ENCODE results near the gene CD99L2. TPM values are rescaled to one million over a fixed set of nuclear protein-coding genes. Genes with fewer than 3 reads are reported as not detected.

CD99L2 gene
- total RNA-seq, 6 experiments from 2014 or later: 25.5 to 53.6 (median 33.0) TPM

- peak; percentile 6 to 31 (median 12) for ATAC-seq
- Histone ChIP-seq H3K27ac (no peak overlapping the region), H3K27me3 (no peaks in the 10 kb centered on the region), H3K4me3 (no peak overlapping the region), H3K9me3 (no peaks in the 10 kb centered on the region), H3K36me3 (no peaks in the 10 kb centered on the region), H3K4me1 (no peaks in the 10 kb centered on the region)
- DNase-seq: no peak
- intact Hi-C loops (cut with DNase I): no loop called here
- 100% methylated on average over 4 of the region's 9 CpGs for WGBS (ENCODE audit: insufficient coverage, low coverage, low lambda C conversion rate, missing lambda C conversion rate)
- TF ChIP-seq CTCF (IDR thresholded peaks at IDR 0.05): no peak
- no peak for TF ChIP-seq POLR2A (IDR thresholded peaks at IDR 0.05)
These were observed 131.4 kb downstream of the CD99L2 start for GRCh38 chrX:150767045-150767395.

DNA sequence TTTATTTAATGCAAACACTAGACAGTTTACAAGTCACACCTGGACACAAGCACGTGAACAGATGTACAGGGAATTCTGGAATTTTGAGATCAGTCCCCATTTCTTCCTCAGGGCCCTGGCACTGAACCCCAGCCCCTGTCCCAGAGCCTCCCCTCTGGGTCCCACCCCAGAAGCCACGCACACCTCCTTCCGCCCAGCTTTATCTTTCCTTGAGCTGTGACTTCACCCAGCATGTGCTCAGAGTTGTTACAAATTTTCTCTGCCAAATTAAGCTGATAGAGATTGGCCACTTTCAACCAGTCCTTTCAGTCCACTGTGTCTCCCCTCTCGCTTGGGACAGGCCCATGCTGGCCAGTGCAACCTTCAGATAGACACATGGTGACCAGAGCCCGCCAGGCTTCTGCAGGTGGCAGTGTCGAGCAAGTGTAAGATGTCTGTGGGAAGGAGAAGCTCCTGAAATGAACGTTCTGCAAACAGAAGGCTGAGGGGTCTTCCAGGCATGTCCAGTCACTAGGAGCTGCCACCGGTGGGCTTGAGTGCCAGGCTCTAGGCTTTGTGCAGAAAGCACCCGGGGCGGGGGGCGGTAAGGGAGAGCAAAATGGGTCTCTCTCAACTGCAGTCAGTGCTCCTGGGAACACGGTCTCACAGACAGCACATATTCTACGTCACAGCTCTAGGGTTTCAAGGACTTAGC is 132.0 kb downstream of the CD99L2 start:
- intact Hi-C loops (cut with DNase I): no loop called here
- 68% methylated on average over 6 of the region's 13 CpGs for WGBS (ENCODE audit: insufficient coverage, low coverage, low lambda C conversion rate, missing lambda C conversion rate)
- Histone ChIP-seq H3K36me3 (no peaks in the 10 kb centered on the region), H3K4me3 (no peak overlapping the region), H3K27me3 (no peaks in the 10 kb centered on the region), H3K4me1 (no peaks in the 10 kb centered on the region), H3K27ac (no peak overlapping the region), H3K9me3 (no peaks in the 10 kb centered on the region)
- no peak for DNase-seq
- ATAC-seq: peak in 3 of 4 donors; percentile 15 to 39 (median 21)
- TF ChIP-seq POLR2A (IDR thresholded peaks at IDR 0.05) (no peak), CTCF (IDR thresholded peaks at IDR 0.05) (peak in 1 of 4 donors; percentile 13)

GRCh38 chrX:150765782-150766350 is 132.6 kb downstream of the CD99L2 start:
- 77% methylated on average over 11 of the region's 19 CpGs for WGBS (ENCODE audit: insufficient coverage, low coverage, low lambda C conversion rate, missing lambda C conversion rate)
- TF ChIP-seq CTCF (IDR thresholded peaks at IDR 0.05) (no peak), POLR2A (IDR thresholded peaks at IDR 0.05) (no peak)
- no peak overlapping the region for H3K4me3 ChIP-seq

GRCh38 chrX:150765237-150765636 is 133.2 kb downstream of the CD99L2 start:
- Histone ChIP-seq H3K9me3 (no peaks in the 10 kb centered on the region), H3K4me3 (no peak overlapping the region), H3K27ac (no peak overlapping the region), H3K4me1 (no peaks in the 10 kb centered on the region), H3K36me3 (no peaks in the 10 kb centered on the region), H3K27me3 (no peaks in the 10 kb centered on the region)
- WGBS (ENCODE audit: insufficient coverage, low coverage, low lambda C conversion rate, missing lambda C conversion rate): 70% methylated on average over 5 of the region's 9 CpGs
- no peak for ATAC-seq
- no peak for DNase-seq
- intact Hi-C loops (cut with DNase I): no loop called here
- TF ChIP-seq POLR2A (IDR thresholded peaks at IDR 0.05) (no peak), CTCF (IDR thresholded peaks at IDR 0.05) (no peak)

More at GRCh38 chrX:150765782-150766350, 132.6 kb downstream of the CD99L2 start:
- Histone ChIP-seq H3K36me3 (no peaks in the 10 kb centered on the region), H3K27ac (no peak overlapping the region), H3K27me3 (no peaks in the 10 kb centered on the region), H3K9me3 (no peaks in the 10 kb centered on the region), H3K4me1 (no peaks in the 10 kb centered on the region)
- DNase-seq (no peak), ATAC-seq (no peak)
- intact Hi-C loops (cut with DNase I): no loop called here
